Hematopoietic multipotent progenitor cell treated with erythropoietin and hydrocortisone succinate and interleukin-3 and kit ligand, for 8 days (in vitro differentiated cells): ENCODE data around the gene ZFC3H1.
"Not testable (repeated sequence)": the region's sequence is repeated elsewhere in the genome, so short reads cannot be mapped to it uniquely, and the experiment has no call there.

ENCODE experiments used
- DNase-seq: peaks from one replicate; pipeline ENCODE4 v3.0.0-alpha.2; 2015

Gene ZFC3H1

GRCh38 chr12:71626098-71626497 lies 37.5 kb downstream of the ZFC3H1 start:
- DNase-seq, result peak; percentile 76

- DNase-seq, result no peak
Observed at GRCh38 chr12:71625476-71625875, 38.2 kb downstream of the ZFC3H1 start.

- no peak for DNase-seq
Observed at GRCh38 chr12:71621938-71622337, 41.7 kb downstream of the ZFC3H1 start.

GRCh38 chr12:71610031-71610795 lies 53.4 kb downstream of the ZFC3H1 start:
- DNase-seq, result peak; percentile 17

GRCh38 chr12:71607494-71608330 lies 55.9 kb downstream of the ZFC3H1 start:
- no peak for DNase-seq

GRCh38 chr12:71605039-71605438 lies 58.6 kb downstream of the ZFC3H1 start:
- DNase-seq, result no peak

- DNase-seq, result no peak
Observed at GRCh38 chr12:71602761-71603577, 60.7 kb downstream of the ZFC3H1 start.

GRCh38 chr12:71601546-71601945 lies 62.1 kb downstream of the ZFC3H1 start:
- no peak for DNase-seq

- DNase-seq, result no peak
Observed at GRCh38 chr12:71599210-71599609, 64.4 kb downstream of the ZFC3H1 start.

- DNase-seq, result peak; percentile 51
Observed at GRCh38 chr12:71594214-71594948, 69.3 kb downstream of the ZFC3H1 start.

- no peak for DNase-seq
Observed at GRCh38 chr12:71592841-71593240, 70.8 kb downstream of the ZFC3H1 start.

GRCh38 chr12:71591601-71592000 lies 72.0 kb downstream of the ZFC3H1 start:
- DNase-seq, result no peak

GRCh38 chr12:71589478-71589881 lies 74.2 kb downstream of the ZFC3H1 start:
- DNase-seq, result no peak

- DNase-seq, result no peak
Observed at GRCh38 chr12:71587012-71587411, 76.6 kb downstream of the ZFC3H1 start.

GRCh38 chr12:71585218-71585617 lies 78.4 kb downstream of the ZFC3H1 start:
- no peak for DNase-seq

GRCh38 chr12:71584356-71584755 lies 79.3 kb downstream of the ZFC3H1 start:
- DNase-seq, result no peak

- no peak for DNase-seq
Observed at GRCh38 chr12:71582925-71583324, 80.7 kb downstream of the ZFC3H1 start.

- DNase-seq, result no peak
Observed at GRCh38 chr12:71581206-71581605, 82.4 kb downstream of the ZFC3H1 start.

- no peak for DNase-seq
Observed at GRCh38 chr12:71578694-71579258, 84.9 kb downstream of the ZFC3H1 start.

- no peak for DNase-seq
Observed at GRCh38 chr12:71576496-71576895, 87.2 kb downstream of the ZFC3H1 start.

- DNase-seq, result not testable (repeated sequence)
Observed at GRCh38 chr12:71569885-71570284, 93.8 kb downstream of the ZFC3H1 start.

GRCh38 chr12:71567537-71567936 lies 96.1 kb downstream of the ZFC3H1 start:
- peak; percentile 41 for DNase-seq
